CD4-positive, alpha-beta T cell (primary cell): ENCODE results near the gene ZNF365. TPM values are rescaled to one million over a fixed set of nuclear protein-coding genes. Genes with fewer than 3 reads are reported as not detected.

ENCODE experiments used
- ATAC-seq: fragments of 200-7000 bp; cut with Tn5 transposase; one replicate; pipeline ENCODE4 v1.10.0; 2022; ENCODE audit warnings: mild to moderate bottlenecking; ENCODE audit not compliant: poor library complexity
- CTCF ChIA-PET: fragments of 350-600 bp; sonication (Branson Sonifier 250); formaldehyde crosslinking; loops from one replicate; lab custom pipeline; 2021; ENCODE audit warnings: antibody characterized with exemption, inconsistent platforms; lab: Charles Lee
- POLR2A ChIA-PET: fragments of 350-600 bp; sonication (Branson Sonifier 250); formaldehyde crosslinking; loops from one replicate; lab custom pipeline; 2021; ENCODE audit warnings: antibody characterized with exemption, inconsistent platforms; lab: Charles Lee
- DNase-seq, 14 experiments: peaks; one replicate each; pipeline ENCODE4 v3.0.0-alpha.2; 2013 to 2020; ENCODE audit warnings: mixed read lengths in 2 of 14
- H3K27ac ChIP-seq, 2 donors: one replicate each; pipeline versions ENCODE4 v1.5.1 to v1.7.0; 2013; ENCODE audit warnings: low read length in 2 of 2, low read depth in 1 of 2, mild to moderate bottlenecking in 1 of 2
- H3K27me3 ChIP-seq, 2 experiments: 1 replicate in 1 of 2; 2 replicates in 1 of 2; pipeline versions ENCODE4 v1.6.1 to v1.7.0; 2013; ENCODE audit warnings: low read length in 2 of 2, control low read depth in 1 of 2, mild to moderate bottlenecking in 1 of 2, moderate library complexity in 1 of 2; ENCODE audit not compliant: insufficient read depth in 2 of 2, control insufficient read depth in 1 of 2
- H3K36me3 ChIP-seq: one replicate; pipeline ENCODE4 v1.6.1; 2013; ENCODE audit warnings: low read length, control low read depth; ENCODE audit not compliant: insufficient read depth
- H3K4me1 ChIP-seq: one replicate; pipeline ENCODE4 v1.6.1; 2013; ENCODE audit warnings: low read length, control low read depth; ENCODE audit not compliant: insufficient read depth
- H3K4me3 ChIP-seq: one replicate; pipeline ENCODE4 v1.5.1; 2013; ENCODE audit warnings: mild to moderate bottlenecking, low read length, moderate library complexity
- H3K9me3 ChIP-seq, 2 experiments: 1 replicate in 1 of 2; 2 replicates in 1 of 2; pipeline versions ENCODE4 v1.6.1 to v1.7.0; 2013; ENCODE audit warnings: low read length in 2 of 2, mild to moderate bottlenecking in 2 of 2, control low read depth in 1 of 2, moderate library complexity in 1 of 2; ENCODE audit not compliant: control insufficient read depth in 1 of 2, insufficient read depth in 1 of 2
- H3K27ac Mint-ChIP-seq: one replicate; pipeline ENCODE4 v1.8.0; 2020; ENCODE audit warnings: mixed read lengths
- H3K27me3 Mint-ChIP-seq: one replicate; pipeline ENCODE4 v1.8.0; 2021; ENCODE audit warnings: mixed read lengths
- H3K36me3 Mint-ChIP-seq: one replicate; pipeline ENCODE4 v1.8.0; 2021; ENCODE audit warnings: low read depth, mixed read lengths
- H3K4me1 Mint-ChIP-seq: one replicate; pipeline ENCODE4 v1.8.0; 2021; ENCODE audit warnings: low read depth, mixed read lengths
- H3K4me3 Mint-ChIP-seq: one replicate; pipeline ENCODE4 v1.8.0; 2020; ENCODE audit warnings: mild to moderate bottlenecking, mixed read lengths
- H3K9me3 Mint-ChIP-seq: one replicate; pipeline ENCODE4 v1.8.0; 2020; ENCODE audit warnings: mixed read lengths
- CTCF ChIP-seq: fragments of 200-600 bp; IDR thresholded peaks from one replicate; pipeline ENCODE4 v1.8.0; 2022; ENCODE audit warnings: antibody characterized with exemption, mild to moderate bottlenecking
- intact Hi-C, 2 experiments: fragments of 100-400 bp; cut with DNase I in 1 of 2; cut with micrococcal nuclease in 1 of 2; formaldehyde crosslinking; loops; one replicate each; pipeline versions ENCODE4 v1.15.1 to v1.9.0; 2023 to 2025; cut with DNase I, micrococcal nuclease
- total RNA-seq, 174 experiments: library from RNA in 2 of 174; stranded (reverse) in 2 of 174; gene quantifications; one replicate each; pipeline ENCODE4 v1.2.3 and lab custom pipeline; 2021 to 2026

Gene ZNF365
- total RNA-seq, 2 experiments from 2014 or later, result 1.8 to 2.0 TPM

GRCh38 chr10:62433901-62434300 is 59.7 kb downstream of the ZNF365 start:
- peaks cover 6% of the 10 kb centered on the region for H3K27me3 Mint-ChIP-seq
- ChIA-PET POLR2A (no interaction called here), CTCF (no interaction called here)
- no peak for TF ChIP-seq CTCF
- no peak for ATAC-seq
- no peak overlapping the region for H3K27ac Mint-ChIP-seq
- intact Hi-C loops, result loop anchor here (10.0 kb wide), 2 partner anchors 399 to 1291 kb away; no protein-coding TSS in a partner anchor
- no peak overlapping the region for H3K4me3 Mint-ChIP-seq
- H3K36me3 Mint-ChIP-seq, result no peaks in the 10 kb centered on the region
- Histone ChIP-seq H3K4me1 (no peaks in the 10 kb centered on the region), H3K36me3 (no peaks in the 10 kb centered on the region), H3K9me3 (no peaks in the 10 kb centered on the region), H3K4me3 (no peak overlapping the region), H3K27me3 (no peaks in the 10 kb centered on the region), H3K27ac (no peak overlapping the region)
- H3K4me1 Mint-ChIP-seq, result no peaks in the 10 kb centered on the region
- no peak for DNase-seq
- no peaks in the 10 kb centered on the region for H3K9me3 Mint-ChIP-seq

GRCh38 chr10:62437696-62438095 is 63.5 kb downstream of the ZNF365 start:
- DNase-seq (peak in 5 of 14 experiments; percentile 0 to 74 (median 73)), ATAC-seq (peak; percentile 59)
- Histone ChIP-seq H3K27me3 (no peaks in the 10 kb centered on the region), H3K4me1 (no peaks in the 10 kb centered on the region), H3K9me3 (no peaks in the 10 kb centered on the region), H3K36me3 (no peaks in the 10 kb centered on the region), H3K27ac (no peak overlapping the region), H3K4me3 (no peak overlapping the region)
- Mint-ChIP-seq H3K4me1 (no peaks in the 10 kb centered on the region), H3K27me3 (peaks cover 7% of the 10 kb centered on the region), H3K9me3 (no peaks in the 10 kb centered on the region), H3K4me3 (no peak overlapping the region), H3K27ac (no peak overlapping the region), H3K36me3 (no peaks in the 10 kb centered on the region)
- POLR2A ChIA-PET, result no interaction called here
- TF ChIP-seq CTCF, result peak; percentile 83
- CTCF ChIA-PET, result interaction anchor here (0.9 to 2.8 kb wide), 11 partner anchors 11 to 723 kb away, joined by 3 to 17 read pairs (median 4); no protein-coding TSS in a partner anchor
- intact Hi-C loops, result loop anchor here (1.0 to 10.0 kb wide), 8 partner anchors 155 to 1287 kb away; no protein-coding TSS in a partner anchor

- intact Hi-C loops, result no loop called here
- no peak for DNase-seq
- H3K27me3 ChIP-seq, result no peaks in the 10 kb centered on the region
These were observed 67.8 kb downstream of the ZNF365 start for GRCh38 chr10:62442006-62442405.

More at GRCh38 chr10:62442006-62442405, 67.8 kb downstream of the ZNF365 start:
- H3K4me1 ChIP-seq, result no peaks in the 10 kb centered on the region
- H3K27me3 Mint-ChIP-seq, result peaks cover 20% of the 10 kb centered on the region
- H3K27ac Mint-ChIP-seq, result no peak overlapping the region
- ChIA-PET CTCF (no interaction called here), POLR2A (no interaction called here)
- H3K36me3 Mint-ChIP-seq, result no peaks in the 10 kb centered on the region
- no peaks in the 10 kb centered on the region for H3K4me1 Mint-ChIP-seq
- H3K27ac ChIP-seq, result no peak overlapping the region
- no peaks in the 10 kb centered on the region for H3K9me3 Mint-ChIP-seq
- no peak for ATAC-seq
- H3K9me3 ChIP-seq, result no peaks in the 10 kb centered on the region
- no peak for TF ChIP-seq CTCF
- H3K36me3 ChIP-seq, result no peaks in the 10 kb centered on the region
- no peak overlapping the region for H3K4me3 ChIP-seq
- no peak overlapping the region for H3K4me3 Mint-ChIP-seq
